Fibroblast of skin of scalp (primary cell): ENCODE measurements around the gene GIMAP6.
"Not testable (repeated sequence)": the region's sequence is repeated elsewhere in the genome, so short reads cannot be mapped to it uniquely, and the experiment has no call there.

Experiments used
- DNase-seq: peaks from one replicate; pipeline ENCODE4 v3.0.0-alpha.2; 2013

The GIMAP6 gene

DNA sequence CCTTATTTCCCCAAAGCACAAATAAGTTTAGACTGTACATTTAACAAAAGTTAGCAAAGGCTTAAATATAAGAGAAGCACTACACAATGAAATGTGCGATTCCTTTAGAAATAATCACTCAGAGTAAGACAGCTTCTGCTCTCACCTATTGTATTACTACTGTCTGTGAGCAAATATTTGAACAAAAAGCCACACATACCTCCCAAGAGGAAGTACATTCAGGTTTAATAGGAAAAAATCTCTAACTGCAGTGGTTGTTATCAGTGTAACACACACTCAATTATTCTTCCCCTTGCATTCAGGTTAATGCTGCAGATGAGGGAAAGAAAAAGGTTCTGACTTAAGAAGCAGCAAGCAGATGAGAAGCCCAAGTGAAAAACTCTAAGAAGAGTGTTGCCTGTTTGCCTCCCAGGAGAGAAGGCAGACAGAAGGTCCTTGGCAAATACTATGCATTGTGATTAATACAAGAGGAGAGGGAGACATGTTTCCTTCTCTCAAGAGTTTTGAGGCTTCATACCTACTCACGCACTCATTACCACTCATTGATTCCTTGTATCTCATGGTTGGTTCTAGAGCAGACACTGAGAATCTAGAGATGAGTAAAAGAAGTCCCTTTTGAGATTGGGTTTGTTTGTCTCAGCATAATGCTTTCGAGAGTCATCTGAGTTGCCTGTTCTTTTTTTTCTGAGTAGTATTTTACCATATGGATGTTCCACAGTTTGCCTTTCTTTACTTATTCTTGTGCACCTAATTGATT is 51.4 kb downstream of the GIMAP6 start:
- no peak for DNase-seq

DNA sequence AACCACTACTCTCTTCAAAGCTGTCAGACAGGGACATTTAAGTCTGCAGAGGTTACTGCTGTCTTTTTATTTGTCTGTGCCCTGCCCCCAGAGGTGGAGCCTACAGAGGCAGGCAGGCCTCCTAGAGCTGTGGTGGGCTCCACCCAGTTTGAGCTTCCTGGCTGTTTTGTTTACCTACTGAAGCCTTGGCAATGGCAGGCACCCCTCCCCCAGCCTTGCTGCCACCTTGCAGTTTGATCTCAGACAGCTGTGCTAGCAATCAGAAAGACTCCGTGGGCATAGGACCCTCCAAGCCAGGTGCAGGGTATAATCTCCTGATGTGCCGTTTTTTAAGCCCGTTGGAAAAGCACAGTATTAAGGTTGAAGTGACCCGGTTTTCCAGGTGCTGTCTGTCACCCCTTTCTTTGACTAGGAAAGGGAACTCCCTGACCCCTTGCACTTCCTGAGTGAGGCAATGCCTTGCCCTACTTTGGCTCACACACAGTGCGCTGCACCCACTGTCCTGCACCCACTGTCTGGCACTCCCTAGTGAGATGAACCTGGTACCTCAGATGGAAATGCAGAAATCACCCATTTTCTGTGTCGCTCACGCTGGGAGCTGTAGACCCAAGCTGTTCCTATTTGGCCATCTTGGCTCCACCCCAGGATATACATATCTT is 52.1 kb downstream of the GIMAP6 start:
- DNase-seq: not testable (repeated sequence)
